Panc1 (cell line): ENCODE measurements around the gene PTGES3. TPM values are rescaled to one million over a fixed set of nuclear protein-coding genes. Genes with fewer than 3 reads are reported as not detected.
"Not testable (repeated sequence)": the region's sequence is repeated elsewhere in the genome, so short reads cannot be mapped to it uniquely, and the experiment has no call there.

Experiments used
- ATAC-seq: fragments of 200-7000 bp; cut with Tn5 transposase; 2 replicates; pipeline ENCODE4 v1.9.1; 2020; ENCODE audit warnings: mild to moderate bottlenecking, moderate library complexity
- BruUV-seq: library from RNA; stranded (reverse); fragments of 400-500 nt; replicated peaks from 2 replicates; lab custom pipeline; 2021; lab: Mats Ljungman, UMichigan
- CTCF ChIA-PET: fragments of 300-600 bp; sonication (Branson Sonifier 250); formaldehyde crosslinking; loops from one replicate; lab custom pipeline; 2022; ENCODE audit warnings: antibody characterized with exemption; lab: Charles Lee
- POLR2A ChIA-PET: fragments of 300-600 bp; sonication (Branson Sonifier 250); formaldehyde crosslinking; loops from one replicate; lab custom pipeline; 2022; ENCODE audit warnings: antibody characterized with exemption; lab: Charles Lee
- DNase-seq: peaks from one replicate; pipeline ENCODE4 v3.0.0-alpha.2; 2010; ENCODE audit warnings: low read depth, low spot score
- H3K27ac ChIP-seq: 2 replicates; pipeline ENCODE4 v1.5.1; 2011; ENCODE audit warnings: mild to moderate bottlenecking, low read length, inconsistent platforms
- H3K27me3 ChIP-seq: fragments of 200-500 bp; sonication (Bioruptor generic); 2 replicates; pipeline ENCODE4 v1.6.0; 2014; ENCODE audit warnings: low read length, inconsistent platforms; ENCODE audit not compliant: control insufficient read depth, insufficient read depth
- H3K36me3 ChIP-seq: fragments of 200-500 bp; sonication (Bioruptor generic); 2 replicates; pipeline ENCODE4 v1.5.1; 2014; ENCODE audit warnings: inconsistent platforms, mild to moderate bottlenecking, low read length, moderate library complexity; ENCODE audit not compliant: control insufficient read depth, insufficient read depth
- H3K4me1 ChIP-seq: 2 replicates; pipeline ENCODE4 v1.5.1; 2011; ENCODE audit warnings: inconsistent platforms, mild to moderate bottlenecking, low read length, moderate library complexity; ENCODE audit not compliant: control insufficient read depth, insufficient read depth
- H3K4me3 ChIP-seq, 2 experiments: 2 replicates each; pipeline ENCODE4 v1.5.1; 2011 to 2012; ENCODE audit warnings: low read depth in 2 of 2, low read length in 2 of 2, mild to moderate bottlenecking in 2 of 2, inconsistent platforms in 1 of 2, moderate library complexity in 1 of 2
- H3K9me3 ChIP-seq: fragments of 200-500 bp; sonication (Bioruptor generic); 2 replicates; pipeline ENCODE4 v1.5.1; 2014; ENCODE audit warnings: low read depth, mild to moderate bottlenecking, inconsistent platforms, low read length, moderate library complexity; ENCODE audit not compliant: control insufficient read depth, insufficient read depth
- POLR2AphosphoS5 ChIP-seq: IDR thresholded peaks from 2 replicates; pipeline ENCODE4 v1.6.1; 2012; ENCODE audit warnings: mild to moderate bottlenecking, low read depth, low read length, moderate library complexity
- REST ChIP-seq, 2 experiments: IDR thresholded peaks; 2 replicates each; pipeline ENCODE4 v1.6.1; 2011 to 2012; ENCODE audit warnings: low read depth in 2 of 2, control low read depth in 1 of 2, low read length in 1 of 2, mild to moderate bottlenecking in 1 of 2, moderate library complexity in 1 of 2; ENCODE audit not compliant: insufficient read depth in 1 of 2
- SIN3A ChIP-seq: IDR thresholded peaks from 2 replicates; pipeline ENCODE4 v1.6.1; 2012; ENCODE audit warnings: low read depth, mild to moderate bottlenecking, low read length, moderate library complexity, borderline replicate concordance; ENCODE audit not compliant: insufficient read depth
- TCF7L2 ChIP-seq: IDR thresholded peaks from 2 replicates; pipeline ENCODE4 v1.6.1; 2011; ENCODE audit warnings: mild to moderate bottlenecking, low read depth, low read length, inconsistent platforms
- in situ Hi-C: cut with HindIII; loops from 2 replicates; pipeline ENCODE4 v1.10.0; 2016; ENCODE audit warnings: low sequenced_read_pairs, low pct_unique_long_range_greater_than_20kb
- intact Hi-C: fragments of 100-400 bp; cut with micrococcal nuclease; formaldehyde crosslinking; loops from one replicate; pipeline ENCODE4 v1.10.0; 2022; ENCODE audit not compliant: unreplicated experiment
- total RNA-seq: library from RNA; stranded (reverse); gene quantifications from one replicate; pipeline ENCODE4 v1.2.1, GENCODE V29; 2021; ENCODE audit not compliant: unreplicated experiment
- TF ChIP-seq, protein P1 (sequence below): fragments of 450-650 bp; IDR thresholded peaks from 2 replicates; pipeline ENCODE4 v1.5.1; 2017; ENCODE audit warnings: mild to moderate bottlenecking

PTGES3 gene
- total RNA-seq, 1 experiment from 2014 or later: 339 TPM

GRCh38 chr12:56657416-56658379, 30.4 kb downstream of the PTGES3 start:
- Histone ChIP-seq H3K27me3 (no peaks in the 10 kb centered on the region), H3K4me1 (no peaks in the 10 kb centered on the region), H3K27ac (no peak overlapping the region), H3K4me3 (no peak overlapping the region), H3K36me3 (no peaks in the 10 kb centered on the region), H3K9me3 (no peaks in the 10 kb centered on the region)
- ChIA-PET CTCF (no interaction called here), POLR2A (interaction anchor here (0.6 kb wide), 1 partner anchor 901 kb away, joined by 3 read pairs; no protein-coding TSS in a partner anchor)
- intact Hi-C loops: no loop called here
- ATAC-seq: no peak
- no peak for DNase-seq
- in situ Hi-C loops: no loop called here
- no peak for TF ChIP-seq SIN3A
- no peak for TF ChIP-seq REST (IDR thresholded peaks at IDR 0.05; ENCODE audit: insufficient read depth in 1 of 2, low read depth in 2 of 2, low read length in 1 of 2)
- no peak for TF ChIP-seq TCF7L2
- TF ChIP-seq POLR2AphosphoS5: no peak
- TF ChIP-seq, protein P1, sequence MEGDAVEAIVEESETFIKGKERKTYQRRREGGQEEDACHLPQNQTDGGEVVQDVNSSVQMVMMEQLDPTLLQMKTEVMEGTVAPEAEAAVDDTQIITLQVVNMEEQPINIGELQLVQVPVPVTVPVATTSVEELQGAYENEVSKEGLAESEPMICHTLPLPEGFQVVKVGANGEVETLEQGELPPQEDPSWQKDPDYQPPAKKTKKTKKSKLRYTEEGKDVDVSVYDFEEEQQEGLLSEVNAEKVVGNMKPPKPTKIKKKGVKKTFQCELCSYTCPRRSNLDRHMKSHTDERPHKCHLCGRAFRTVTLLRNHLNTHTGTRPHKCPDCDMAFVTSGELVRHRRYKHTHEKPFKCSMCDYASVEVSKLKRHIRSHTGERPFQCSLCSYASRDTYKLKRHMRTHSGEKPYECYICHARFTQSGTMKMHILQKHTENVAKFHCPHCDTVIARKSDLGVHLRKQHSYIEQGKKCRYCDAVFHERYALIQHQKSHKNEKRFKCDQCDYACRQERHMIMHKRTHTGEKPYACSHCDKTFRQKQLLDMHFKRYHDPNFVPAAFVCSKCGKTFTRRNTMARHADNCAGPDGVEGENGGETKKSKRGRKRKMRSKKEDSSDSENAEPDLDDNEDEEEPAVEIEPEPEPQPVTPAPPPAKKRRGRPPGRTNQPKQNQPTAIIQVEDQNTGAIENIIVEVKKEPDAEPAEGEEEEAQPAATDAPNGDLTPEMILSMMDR: no peak
- BruUV-seq: no TSS peak

GRCh38 chr12:56653781-56654180, 34.3 kb downstream of the PTGES3 start:
- DNase-seq: not testable (repeated sequence)

GRCh38 chr12:56648023-56648422, 40.1 kb downstream of the PTGES3 start:
- BruUV-seq, intact Hi-C loops, in situ Hi-C loops, H3K9me3 ChIP-seq, H3K27ac ChIP-seq, ATAC-seq, POLR2A ChIA-PET, H3K27me3 ChIP-seq, CTCF ChIA-PET, H3K4me3 ChIP-seq, DNase-seq: not testable (repeated sequence)
- Histone ChIP-seq H3K4me1 (peaks cover 19% of the 10 kb centered on the region; the same call in 1 of the 2 replicates), H3K36me3 (peaks cover 23% of the 10 kb centered on the region)

More at GRCh38 chr12:56653781-56654180, 34.3 kb downstream of the PTGES3 start:
- CTCF ChIA-PET, H3K27ac ChIP-seq, BruUV-seq, H3K27me3 ChIP-seq, H3K36me3 ChIP-seq, H3K4me1 ChIP-seq, POLR2A ChIA-PET, in situ Hi-C loops, intact Hi-C loops, H3K4me3 ChIP-seq, ATAC-seq, H3K9me3 ChIP-seq: not testable (repeated sequence)
